NCI-H1417 treated with DMSO at 0.1 percent for 48 hours (cell line): ENCODE measurements around the gene PHPT1.
"Not testable (repeated sequence)": the region's sequence is repeated elsewhere in the genome, so short reads cannot be mapped to it uniquely, and the experiment has no call there.

Source experiments
- DNase-seq: peaks from one replicate; lab custom pipeline; 2025; lab: John Stamatoyannopoulos, UW

The PHPT1 gene

GRCh38 chr9:136849038-136849959 lies at the start of gene PHPT1:
TSS of gene PHPT1 (plus strand) at chr9:136849409. CDS start at chr9:136849431, 22 bp downstream.
- DNase-seq = peak; percentile 98

GRCh38 chr9:136799854-136800657 lies 49.2 kb upstream of the PHPT1 start:
- peak; percentile 66 for DNase-seq

GRCh38 chr9:136802321-136802720 lies 46.9 kb upstream of the PHPT1 start:
- DNase-seq = no peak

GRCh38 chr9:136803009-136803550 lies 46.1 kb upstream of the PHPT1 start:
- DNase-seq = not testable (repeated sequence)

GRCh38 chr9:136803551-136804508 lies 45.4 kb upstream of the PHPT1 start:
- no peak for DNase-seq

- no peak for DNase-seq
Observed at GRCh38 chr9:136804509-136805206, 44.6 kb upstream of the PHPT1 start.

GRCh38 chr9:136805207-136805740 lies 43.9 kb upstream of the PHPT1 start:
- DNase-seq = no peak

GRCh38 chr9:136806067-136806466 lies 43.1 kb upstream of the PHPT1 start:
- no peak for DNase-seq

- DNase-seq = no peak
Observed at GRCh38 chr9:136806631-136807201, 42.5 kb upstream of the PHPT1 start.

GRCh38 chr9:136807281-136808074 lies 41.7 kb upstream of the PHPT1 start, which contains the start of gene RABL6:
TSS of gene RABL6 (plus strand) at chr9:136807948. CDS start at chr9:136808197, 249 bp downstream.
- DNase-seq = no peak

- no peak for DNase-seq
Observed at GRCh38 chr9:136808075-136808805, 41.0 kb upstream of the PHPT1 start.

GRCh38 chr9:136808806-136809158 lies 40.4 kb upstream of the PHPT1 start:
- DNase-seq = no peak

GRCh38 chr9:136814725-136815421 lies 34.3 kb upstream of the PHPT1 start:
- DNase-seq = no peak

GRCh38 chr9:136815422-136815782 lies 33.8 kb upstream of the PHPT1 start:
- no peak for DNase-seq

- DNase-seq = no peak
Observed at GRCh38 chr9:136820971-136821825, 28.0 kb upstream of the PHPT1 start.

- DNase-seq = no peak
Observed at GRCh38 chr9:136821826-136822544, 27.2 kb upstream of the PHPT1 start.
